PC-3 (cell line): Measurements from ENCODE around the gene ZNF638.

ENCODE experiments used
- EZH2phosphoT487 ChIP-seq: fragments of 300-600 bp; sonication (generic); IDR thresholded peaks from 2 replicates; pipeline ENCODE4 v1.6.1; 2018; ENCODE audit warnings: mild to moderate bottlenecking, antibody characterized with exemption, low read length, borderline replicate concordance
- TF ChIP-seq, protein P1 (sequence below): fragments of 300-600 bp; sonication (generic); conservative IDR thresholded peaks from 2 replicates; pipeline ENCODE4 v1.5.1; 2017; ENCODE audit warnings: antibody characterized with exemption, low read depth, mild to moderate bottlenecking, low read length

DNA sequence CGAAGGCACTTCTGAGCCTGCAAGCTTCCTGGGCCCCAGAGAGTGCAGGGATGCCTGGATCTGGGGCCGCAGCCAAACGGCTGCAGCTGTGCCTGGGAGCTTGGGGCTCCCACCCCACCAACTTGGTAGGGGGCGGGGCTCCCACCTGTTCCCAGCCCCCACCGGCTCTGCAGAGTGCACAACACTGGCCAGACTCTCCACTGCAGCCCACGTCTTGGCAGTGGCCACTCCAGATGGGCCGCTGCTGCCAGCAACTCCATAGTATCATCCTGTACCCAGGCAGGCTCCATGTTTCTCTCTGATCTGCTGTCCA lies 131.7 kb downstream of the ZNF638 start:
- TF ChIP-seq, protein P1, sequence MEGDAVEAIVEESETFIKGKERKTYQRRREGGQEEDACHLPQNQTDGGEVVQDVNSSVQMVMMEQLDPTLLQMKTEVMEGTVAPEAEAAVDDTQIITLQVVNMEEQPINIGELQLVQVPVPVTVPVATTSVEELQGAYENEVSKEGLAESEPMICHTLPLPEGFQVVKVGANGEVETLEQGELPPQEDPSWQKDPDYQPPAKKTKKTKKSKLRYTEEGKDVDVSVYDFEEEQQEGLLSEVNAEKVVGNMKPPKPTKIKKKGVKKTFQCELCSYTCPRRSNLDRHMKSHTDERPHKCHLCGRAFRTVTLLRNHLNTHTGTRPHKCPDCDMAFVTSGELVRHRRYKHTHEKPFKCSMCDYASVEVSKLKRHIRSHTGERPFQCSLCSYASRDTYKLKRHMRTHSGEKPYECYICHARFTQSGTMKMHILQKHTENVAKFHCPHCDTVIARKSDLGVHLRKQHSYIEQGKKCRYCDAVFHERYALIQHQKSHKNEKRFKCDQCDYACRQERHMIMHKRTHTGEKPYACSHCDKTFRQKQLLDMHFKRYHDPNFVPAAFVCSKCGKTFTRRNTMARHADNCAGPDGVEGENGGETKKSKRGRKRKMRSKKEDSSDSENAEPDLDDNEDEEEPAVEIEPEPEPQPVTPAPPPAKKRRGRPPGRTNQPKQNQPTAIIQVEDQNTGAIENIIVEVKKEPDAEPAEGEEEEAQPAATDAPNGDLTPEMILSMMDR = no peak
- TF ChIP-seq EZH2phosphoT487 = no peak
